OCI-LY3 (cell line): ENCODE results near the gene TMA16.

Experiments
- H2AFZ ChIP-seq: fragments of 200-600, 300-600 bp; shearing (Covaris generic); 2 replicates; pipeline ENCODE4 v1.6.0; 2014; ENCODE audit warnings: antibody characterized with exemption, low read depth, low read length
- H3K27ac ChIP-seq: fragments of 200-600, 300-600 bp; sonication (generic); 2 replicates; pipeline ENCODE4 v1.5.1; 2014; ENCODE audit warnings: mild to moderate bottlenecking, low read length, moderate library complexity, mixed read lengths
- H3K27me3 ChIP-seq: fragments of 200-600, 300-600 bp; sonication (generic); 2 replicates; pipeline ENCODE4 v1.6.1; 2014; ENCODE audit warnings: low read depth, low read length, mixed read lengths
- H3K36me3 ChIP-seq: fragments of 200-600, 300-600 bp; sonication (generic); replicated peaks from 2 replicates; pipeline ENCODE3; 2014; ENCODE audit warnings: low read depth, low read length, mixed read lengths
- H3K4me1 ChIP-seq: fragments of 300-600, 200-600 bp; sonication (generic); 2 replicates; pipeline ENCODE4 v1.6.1; 2014; ENCODE audit warnings: low read length, mixed read lengths
- H3K4me2 ChIP-seq: fragments of 200-600, 300-600 bp; sonication (generic); 2 replicates; pipeline ENCODE4 v1.6.1; 2014; ENCODE audit warnings: low read length, mixed read lengths
- H3K4me3 ChIP-seq: fragments of 300-600, 200-600 bp; sonication (generic); 2 replicates; pipeline ENCODE4 v1.5.1; 2014; ENCODE audit warnings: antibody characterized with exemption, mild to moderate bottlenecking, low read length, moderate library complexity
- H3K79me2 ChIP-seq: fragments of 300-600, 200-600 bp; shearing (Covaris generic); 2 replicates; pipeline ENCODE4 v1.6.1; 2014; ENCODE audit warnings: mild to moderate bottlenecking, low read length, mixed read lengths
- H3K9ac ChIP-seq: fragments of 300-600, 200-600 bp; shearing (Covaris generic); 2 replicates; pipeline ENCODE4 v1.6.0; 2014; ENCODE audit warnings: mild to moderate bottlenecking, low read length, moderate library complexity
- H3K9me3 ChIP-seq: fragments of 200-600, 300-600 bp; shearing (Covaris generic); 2 replicates; pipeline ENCODE4 v1.6.1; 2014; ENCODE audit warnings: low read length, mixed read lengths; ENCODE audit not compliant: insufficient read depth
- H4K20me1 ChIP-seq: fragments of 200-600, 300-600 bp; sonication (generic); 2 replicates; pipeline ENCODE4 v1.6.1; 2016; ENCODE audit warnings: low read length, mixed read lengths; ENCODE audit not compliant: insufficient read depth
- EZH2phosphoT487 ChIP-seq: fragments of 200-600 bp; shearing (Covaris generic); IDR thresholded peaks from 2 replicates; pipeline ENCODE4 v1.6.1; 2018; ENCODE audit warnings: antibody characterized with exemption, mixed run types, low read depth
- TF ChIP-seq, protein P1 (sequence below): fragments of 200-600, 300-600 bp; sonication (generic); IDR thresholded peaks from 2 replicates; pipeline ENCODE4 v1.5.1; 2014; ENCODE audit warnings: antibody characterized with exemption, low read length, low read depth

Gene TMA16

DNA sequence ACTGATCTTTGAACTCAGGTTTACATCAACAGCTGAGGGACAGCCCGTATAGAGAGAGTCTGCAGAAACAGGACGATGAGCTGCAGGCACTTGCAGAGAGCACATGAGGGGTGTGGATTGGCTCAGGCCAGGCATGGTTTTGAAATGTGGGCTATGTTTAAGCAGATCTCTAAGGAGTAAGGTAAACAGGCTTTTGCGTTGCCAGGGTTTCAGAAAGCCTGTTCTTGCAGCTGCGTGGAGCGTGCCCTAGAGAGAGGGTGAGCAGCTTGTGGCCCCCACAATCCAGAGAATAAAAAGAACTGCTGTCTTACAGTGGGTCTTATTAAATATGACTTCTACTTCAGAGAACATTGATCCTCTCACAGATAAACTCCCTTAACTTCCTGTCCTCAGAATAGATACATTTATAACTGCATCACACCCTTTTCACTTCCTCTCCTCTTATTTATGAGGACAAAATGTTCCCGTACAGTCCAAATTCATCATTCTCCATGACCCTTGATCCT lies 64.1 kb downstream of the TMA16 start:
- Histone ChIP-seq H3K79me2 (peaks cover 17% of the 10 kb centered on the region; the same call in 1 of the 2 replicates), H3K9me3 (peaks cover 15% of the 10 kb centered on the region; the same call in 1 of the 2 replicates), H2AFZ (no peak overlapping the region), H3K4me3 (peak overlapping the region; percentile 40), H3K4me1 (peaks cover 86% of the 10 kb centered on the region), H4K20me1 (no peaks in the 10 kb centered on the region), H3K36me3 (peaks cover 33% of the 10 kb centered on the region), H3K4me2 (peak overlapping the region; percentile 74), H3K27me3 (no peaks in the 10 kb centered on the region), H3K27ac (peak overlapping the region; percentile 75), H3K9ac (peak overlapping the region; percentile 63)
- TF ChIP-seq EZH2phosphoT487 = no peak
- TF ChIP-seq, protein P1, sequence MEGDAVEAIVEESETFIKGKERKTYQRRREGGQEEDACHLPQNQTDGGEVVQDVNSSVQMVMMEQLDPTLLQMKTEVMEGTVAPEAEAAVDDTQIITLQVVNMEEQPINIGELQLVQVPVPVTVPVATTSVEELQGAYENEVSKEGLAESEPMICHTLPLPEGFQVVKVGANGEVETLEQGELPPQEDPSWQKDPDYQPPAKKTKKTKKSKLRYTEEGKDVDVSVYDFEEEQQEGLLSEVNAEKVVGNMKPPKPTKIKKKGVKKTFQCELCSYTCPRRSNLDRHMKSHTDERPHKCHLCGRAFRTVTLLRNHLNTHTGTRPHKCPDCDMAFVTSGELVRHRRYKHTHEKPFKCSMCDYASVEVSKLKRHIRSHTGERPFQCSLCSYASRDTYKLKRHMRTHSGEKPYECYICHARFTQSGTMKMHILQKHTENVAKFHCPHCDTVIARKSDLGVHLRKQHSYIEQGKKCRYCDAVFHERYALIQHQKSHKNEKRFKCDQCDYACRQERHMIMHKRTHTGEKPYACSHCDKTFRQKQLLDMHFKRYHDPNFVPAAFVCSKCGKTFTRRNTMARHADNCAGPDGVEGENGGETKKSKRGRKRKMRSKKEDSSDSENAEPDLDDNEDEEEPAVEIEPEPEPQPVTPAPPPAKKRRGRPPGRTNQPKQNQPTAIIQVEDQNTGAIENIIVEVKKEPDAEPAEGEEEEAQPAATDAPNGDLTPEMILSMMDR = no peak

DNA sequence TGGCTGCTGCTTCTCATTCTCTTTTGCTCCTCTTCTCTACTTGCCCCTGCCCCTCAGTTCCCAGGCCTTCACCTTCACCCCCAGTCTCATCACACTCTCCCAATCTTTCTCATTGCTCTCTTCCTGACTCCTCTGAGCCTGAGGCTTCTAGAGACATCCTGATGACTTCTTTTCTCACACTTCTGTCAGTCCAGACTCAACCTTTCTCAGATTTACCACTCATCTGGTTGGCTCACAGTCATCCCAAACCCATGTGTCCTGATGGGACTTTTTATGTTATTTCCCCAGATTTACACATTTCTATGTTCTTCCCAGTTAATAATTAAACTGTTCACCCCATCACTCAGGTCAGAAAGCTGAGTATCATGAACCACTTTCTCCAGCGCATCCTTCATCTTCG lies 68.0 kb downstream of the TMA16 start:
- peak overlapping the region; percentile 27 for H3K4me3 ChIP-seq
- peak overlapping the region; percentile 82 for H3K27ac ChIP-seq
- H2AFZ ChIP-seq = no peak overlapping the region
- peaks cover 14% of the 10 kb centered on the region; the same call in 1 of the 2 replicates for H3K79me2 ChIP-seq
- peak overlapping the region; percentile 60 for H3K4me2 ChIP-seq
- no peaks in the 10 kb centered on the region for H3K27me3 ChIP-seq
- TF ChIP-seq, protein P1 = no peak
- TF ChIP-seq EZH2phosphoT487 = no peak
- H3K36me3 ChIP-seq = peaks cover 54% of the 10 kb centered on the region
- H3K9ac ChIP-seq = peak overlapping the region; percentile 56
- H3K9me3 ChIP-seq = peaks cover 15% of the 10 kb centered on the region; the same call in 1 of the 2 replicates
- H4K20me1 ChIP-seq = no peaks in the 10 kb centered on the region
- peaks cover 61% of the 10 kb centered on the region for H3K4me1 ChIP-seq

DNA sequence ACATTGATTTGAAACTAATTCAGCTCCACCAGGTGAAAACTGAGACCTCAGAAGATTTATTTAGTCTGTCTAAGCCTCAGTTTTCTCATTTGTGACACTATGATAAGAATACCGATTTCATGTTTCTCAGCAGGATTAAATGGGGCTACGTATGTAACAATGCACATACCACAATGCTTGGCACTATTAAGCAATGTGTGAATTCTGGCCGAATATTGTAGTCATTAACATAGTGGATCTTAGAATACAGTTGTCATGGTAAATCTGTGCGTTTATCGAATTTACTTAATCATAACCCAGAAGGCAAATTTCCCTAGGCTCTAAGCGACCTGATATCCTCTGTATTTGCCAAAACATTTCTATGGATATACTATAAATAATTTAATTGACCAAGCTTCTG lies 69.1 kb downstream of the TMA16 start:
- TF ChIP-seq, protein P1 = no peak
- TF ChIP-seq EZH2phosphoT487 = no peak
- Histone ChIP-seq H3K27ac (peak overlapping the region; percentile 82), H4K20me1 (no peaks in the 10 kb centered on the region), H3K4me2 (peak overlapping the region; percentile 60), H3K9me3 (peaks cover 15% of the 10 kb centered on the region; the same call in 1 of the 2 replicates), H2AFZ (no peak overlapping the region), H3K27me3 (no peaks in the 10 kb centered on the region), H3K79me2 (peaks cover 6% of the 10 kb centered on the region; the same call in 1 of the 2 replicates), H3K4me3 (no peak overlapping the region), H3K4me1 (peaks cover 55% of the 10 kb centered on the region), H3K36me3 (peaks cover 64% of the 10 kb centered on the region), H3K9ac (peak overlapping the region; percentile 56; the same call in 1 of the 2 replicates)

DNA sequence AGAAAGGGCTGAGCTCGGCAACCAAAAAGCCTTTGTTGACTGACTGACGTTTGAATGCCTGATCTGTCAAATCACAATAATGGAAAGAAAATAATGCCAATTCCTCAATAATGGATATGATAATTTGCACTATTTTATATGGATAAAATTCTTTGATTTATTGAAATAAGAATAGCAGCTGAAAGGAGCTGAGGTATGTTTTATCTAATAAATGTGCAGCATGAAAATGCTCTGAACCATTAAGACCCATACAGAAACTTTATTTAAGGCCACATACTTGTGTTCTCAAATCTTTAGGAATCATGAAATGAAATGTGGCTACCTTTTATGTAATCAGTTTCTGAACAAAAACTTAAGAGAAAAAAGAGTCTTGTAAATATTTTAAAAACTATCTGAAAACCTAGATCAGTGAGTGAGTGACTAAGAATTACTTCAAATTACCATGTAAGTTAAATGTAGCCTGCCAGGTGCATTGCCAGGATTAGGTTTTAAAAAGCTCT lies 69.8 kb downstream of the TMA16 start:
- Histone ChIP-seq H3K79me2 (peaks cover 5% of the 10 kb centered on the region; the same call in 1 of the 2 replicates), H4K20me1 (no peaks in the 10 kb centered on the region), H3K4me1 (peaks cover 55% of the 10 kb centered on the region), H3K9me3 (peaks cover 15% of the 10 kb centered on the region; the same call in 1 of the 2 replicates), H3K4me3 (no peak overlapping the region), H3K9ac (no peak overlapping the region), H3K36me3 (peaks cover 65% of the 10 kb centered on the region), H2AFZ (no peak overlapping the region), H3K4me2 (no peak overlapping the region), H3K27ac (no peak overlapping the region), H3K27me3 (no peaks in the 10 kb centered on the region)
- TF ChIP-seq, protein P1 = no peak
- TF ChIP-seq EZH2phosphoT487 = no peak
